Smooth muscle cell (in vitro differentiated cells): ENCODE results near the gene CD47. TPM values are rescaled to one million over a fixed set of nuclear protein-coding genes. Genes with fewer than 3 reads are reported as not detected.

ENCODE experiments used
- DNase-seq: peaks from one replicate; lab custom pipeline; 2025; ENCODE audit not compliant: unreplicated experiment; lab: John Stamatoyannopoulos, UW
- H2AFZ ChIP-seq: fragments of 200-600 bp; sonication (generic); 2 replicates; pipeline ENCODE4 v1.6.0; 2016; ENCODE audit warnings: antibody characterized with exemption, low read depth, mild to moderate bottlenecking
- H3F3A ChIP-seq: fragments of 200-600 bp; sonication (generic); 2 replicates; pipeline ENCODE4 v1.6.0; 2017; ENCODE audit warnings: antibody characterized with exemption, low read depth
- H3K27ac ChIP-seq: fragments of 200-600 bp; sonication (generic); 2 replicates; pipeline ENCODE4 v1.5.1; 2016; ENCODE audit warnings: low read depth, mild to moderate bottlenecking
- H3K27me3 ChIP-seq: fragments of 200-600 bp; sonication (generic); 2 replicates; pipeline ENCODE4 v1.6.1; 2016; ENCODE audit warnings: low read depth, mild to moderate bottlenecking
- H3K36me3 ChIP-seq: fragments of 200-600 bp; sonication (generic); 2 replicates; pipeline ENCODE4 v1.5.1; 2016; ENCODE audit warnings: low read depth
- H3K4me1 ChIP-seq: fragments of 200-600 bp; sonication (generic); 2 replicates; pipeline ENCODE4 v1.5.1; 2016; ENCODE audit warnings: low read depth
- H3K4me2 ChIP-seq: fragments of 200-600 bp; sonication (generic); 2 replicates; pipeline ENCODE4 v1.6.0; 2016; ENCODE audit warnings: mild to moderate bottlenecking
- H3K4me3 ChIP-seq: fragments of 200-600 bp; sonication (generic); 2 replicates; pipeline ENCODE4 v1.5.1; 2016; ENCODE audit warnings: mild to moderate bottlenecking
- H3K79me2 ChIP-seq: fragments of 200-600 bp; sonication (generic); 2 replicates; pipeline ENCODE4 v1.6.0; 2016; ENCODE audit warnings: low read depth, mild to moderate bottlenecking
- H3K9ac ChIP-seq: fragments of 200-600 bp; sonication (generic); 2 replicates; pipeline ENCODE4 v1.6.0; 2016; ENCODE audit warnings: low read depth
- H3K9me3 ChIP-seq: fragments of 200-600 bp; sonication (generic); replicated peaks from 2 replicates; pipeline ENCODE4 v1.5.1; 2016; ENCODE audit warnings: low read depth
- H4K20me1 ChIP-seq: fragments of 200-600 bp; sonication (generic); 2 replicates; pipeline ENCODE4 v1.6.0; 2016; ENCODE audit warnings: low read depth
- WGBS: methylation state at CpG from one replicate; pipeline ENCODE4 v1.1.7; 2016; ENCODE audit warnings: low lambda C conversion rate; 5-methylcytosine and 5-hydroxymethylcytosine counted together
- polyA plus RNA-seq: library from polyadenylated mRNA; unstranded; fragments of >200 nt; fragmentation: Nextera tagmentation; extraction: Ambion mirVana; gene quantifications from 2 replicates; pipeline ENCODE4 v1.2.1, GENCODE V29; 2016
- total RNA-seq: library from RNA; depleted of rRNA; stranded (reverse); fragments of >200 nt; gene quantifications from 2 replicates; pipeline ENCODE4 v1.2.3, GENCODE V29; 2014
- TF ChIP-seq, protein P1 (sequence below): fragments of 200-600 bp; sonication (generic); IDR thresholded peaks from 2 replicates; pipeline ENCODE4 v1.5.1; 2017; ENCODE audit warnings: borderline replicate concordance, mild to moderate bottlenecking, antibody characterized with exemption; ENCODE audit not compliant: insufficient read depth, poor library complexity, severe bottlenecking

The CD47 gene
- total and polyA plus RNA-seq, 2 experiments from 2014 or later: 47.1 to 95.6 TPM

DNA sequence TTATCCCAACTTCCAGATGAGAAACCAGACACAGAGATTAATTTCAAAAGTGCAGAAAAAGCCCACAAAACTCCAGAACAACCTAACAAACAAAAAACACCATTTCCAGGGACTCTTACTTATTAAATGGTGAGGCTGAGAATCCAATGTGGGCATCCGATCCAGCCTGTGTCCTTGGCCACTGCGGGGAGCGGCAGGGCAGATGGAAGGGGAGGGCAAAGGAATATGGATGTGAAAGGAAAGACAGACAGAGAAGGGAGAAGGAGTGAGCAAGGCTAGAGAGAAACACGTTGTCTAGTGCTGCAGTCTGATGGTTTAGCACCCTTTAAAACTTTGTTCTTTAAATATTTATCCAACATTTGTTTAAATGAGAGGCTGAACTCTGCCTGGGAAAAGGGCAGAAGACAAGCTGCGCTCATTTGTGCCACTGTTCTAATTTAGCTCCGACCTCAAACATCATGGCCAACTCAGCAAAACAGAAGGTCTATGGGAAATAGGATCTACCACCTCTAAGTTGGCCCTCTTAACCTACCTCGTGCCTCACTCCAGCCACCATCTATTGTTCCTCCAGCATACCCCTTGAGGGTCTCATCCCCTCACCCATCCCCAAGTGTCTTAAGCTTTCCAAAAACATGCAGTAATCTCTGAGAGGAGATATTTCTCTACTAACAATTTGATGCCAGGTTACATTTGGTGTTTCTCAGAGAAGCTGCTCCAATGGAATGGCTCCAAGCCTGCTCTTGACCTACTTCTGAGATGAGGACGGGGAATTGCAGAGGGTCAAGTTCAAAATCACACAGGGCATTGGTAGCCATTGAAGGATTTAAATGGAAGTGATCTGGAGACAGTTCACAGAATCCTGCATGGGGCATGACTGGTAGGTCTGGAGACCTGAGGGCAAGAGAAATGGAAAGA lies 77.4 kb downstream of the CD47 start:
- no peaks in the 10 kb centered on the region for H3K36me3 ChIP-seq
- WGBS: 92% methylated on average over 8 of the region's 8 CpGs
- no peak overlapping the region for H3K9ac ChIP-seq
- no peaks in the 10 kb centered on the region for H4K20me1 ChIP-seq
- H3K4me3 ChIP-seq: no peak overlapping the region
- H3K27me3 ChIP-seq: no peaks in the 10 kb centered on the region
- TF ChIP-seq, protein P1, sequence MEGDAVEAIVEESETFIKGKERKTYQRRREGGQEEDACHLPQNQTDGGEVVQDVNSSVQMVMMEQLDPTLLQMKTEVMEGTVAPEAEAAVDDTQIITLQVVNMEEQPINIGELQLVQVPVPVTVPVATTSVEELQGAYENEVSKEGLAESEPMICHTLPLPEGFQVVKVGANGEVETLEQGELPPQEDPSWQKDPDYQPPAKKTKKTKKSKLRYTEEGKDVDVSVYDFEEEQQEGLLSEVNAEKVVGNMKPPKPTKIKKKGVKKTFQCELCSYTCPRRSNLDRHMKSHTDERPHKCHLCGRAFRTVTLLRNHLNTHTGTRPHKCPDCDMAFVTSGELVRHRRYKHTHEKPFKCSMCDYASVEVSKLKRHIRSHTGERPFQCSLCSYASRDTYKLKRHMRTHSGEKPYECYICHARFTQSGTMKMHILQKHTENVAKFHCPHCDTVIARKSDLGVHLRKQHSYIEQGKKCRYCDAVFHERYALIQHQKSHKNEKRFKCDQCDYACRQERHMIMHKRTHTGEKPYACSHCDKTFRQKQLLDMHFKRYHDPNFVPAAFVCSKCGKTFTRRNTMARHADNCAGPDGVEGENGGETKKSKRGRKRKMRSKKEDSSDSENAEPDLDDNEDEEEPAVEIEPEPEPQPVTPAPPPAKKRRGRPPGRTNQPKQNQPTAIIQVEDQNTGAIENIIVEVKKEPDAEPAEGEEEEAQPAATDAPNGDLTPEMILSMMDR: no peak
- H3K4me2 ChIP-seq: no peak overlapping the region
- H3F3A ChIP-seq: no peaks in the 10 kb centered on the region
- H3K27ac ChIP-seq: no peak overlapping the region
- DNase-seq: no peak
- H3K9me3 ChIP-seq: no peaks in the 10 kb centered on the region
- no peaks in the 10 kb centered on the region for H3K79me2 ChIP-seq
- no peak overlapping the region for H2AFZ ChIP-seq
- H3K4me1 ChIP-seq: no peaks in the 10 kb centered on the region

- Histone ChIP-seq H2AFZ (no peak overlapping the region), H3K36me3 (no peaks in the 10 kb centered on the region), H3K9ac (no peak overlapping the region), H3K4me3 (no peak overlapping the region), H3K4me1 (no peaks in the 10 kb centered on the region), H4K20me1 (no peaks in the 10 kb centered on the region), H3K79me2 (no peaks in the 10 kb centered on the region), H3K27me3 (no peaks in the 10 kb centered on the region), H3F3A (no peaks in the 10 kb centered on the region), H3K9me3 (no peaks in the 10 kb centered on the region), H3K4me2 (no peak overlapping the region), H3K27ac (no peak overlapping the region)
- WGBS: 95% methylated on average over 8 of the region's 8 CpGs
- TF ChIP-seq, protein P1: no peak
- DNase-seq: no peak
Measured at GRCh38 chr3:108012304-108012703, 78.5 kb downstream of the CD47 start.

- no peaks in the 10 kb centered on the region for H3K4me1 ChIP-seq
- no peaks in the 10 kb centered on the region for H3K9me3 ChIP-seq
- 81% methylated on average over 4 of the region's 4 CpGs for WGBS
- H3K4me2 ChIP-seq: no peak overlapping the region
- no peak overlapping the region for H2AFZ ChIP-seq
- no peak overlapping the region for H3K9ac ChIP-seq
- H3K27me3 ChIP-seq: no peaks in the 10 kb centered on the region
- DNase-seq: no peak
- H3K27ac ChIP-seq: no peak overlapping the region
- no peak overlapping the region for H3K4me3 ChIP-seq
- no peaks in the 10 kb centered on the region for H4K20me1 ChIP-seq
- H3K36me3 ChIP-seq: no peaks in the 10 kb centered on the region
- H3K79me2 ChIP-seq: no peaks in the 10 kb centered on the region
- no peaks in the 10 kb centered on the region for H3F3A ChIP-seq
- TF ChIP-seq, protein P1: no peak
Measured at GRCh38 chr3:108011616-108012015, 79.2 kb downstream of the CD47 start.
